Measurements from ENCODE around the gene NT5DC3.

NT5DC3 gene

GRCh38 chr12:103807561-103808238 lies 33.3 kb downstream of the NT5DC3 start:
- DNase-seq: no peak

- no peak for DNase-seq
Observed at GRCh38 chr12:103806803-103807202, 34.2 kb downstream of the NT5DC3 start.

- no peak for DNase-seq
Observed at GRCh38 chr12:103805655-103806360, 35.2 kb downstream of the NT5DC3 start.

- DNase-seq: no peak
Observed at GRCh38 chr12:103803847-103804246, 37.2 kb downstream of the NT5DC3 start.

- DNase-seq: no peak
Observed at GRCh38 chr12:103802586-103802886, 38.5 kb downstream of the NT5DC3 start.

- DNase-seq: no peak
Observed at GRCh38 chr12:103801709-103802585, 39.1 kb downstream of the NT5DC3 start.

GRCh38 chr12:103799857-103800771 lies 40.9 kb downstream of the NT5DC3 start:
- peak; percentile 48 for DNase-seq

GRCh38 chr12:103799504-103799856 lies 41.6 kb downstream of the NT5DC3 start:
- no peak for DNase-seq

- no peak for DNase-seq
Observed at GRCh38 chr12:103798586-103798985, 42.4 kb downstream of the NT5DC3 start.

GRCh38 chr12:103794309-103795213 lies 46.5 kb downstream of the NT5DC3 start:
- DNase-seq: no peak

GRCh38 chr12:103793512-103794045 lies 47.5 kb downstream of the NT5DC3 start:
- DNase-seq: no peak

- DNase-seq: no peak
Observed at GRCh38 chr12:103793046-103793445, 48.0 kb downstream of the NT5DC3 start.

- DNase-seq: no peak
Observed at GRCh38 chr12:103791350-103791920, 49.6 kb downstream of the NT5DC3 start.

GRCh38 chr12:103786201-103786600 lies 54.8 kb downstream of the NT5DC3 start:
- DNase-seq: no peak

- DNase-seq: no peak
Observed at GRCh38 chr12:103785243-103786031, 55.6 kb downstream of the NT5DC3 start.

- no peak for DNase-seq
Observed at GRCh38 chr12:103783744-103784664, 57.0 kb downstream of the NT5DC3 start.

GRCh38 chr12:103782399-103782798 lies 58.6 kb downstream of the NT5DC3 start:
- no peak for DNase-seq

GRCh38 chr12:103780992-103781391 lies 60.0 kb downstream of the NT5DC3 start:
- no peak for DNase-seq

GRCh38 chr12:103780093-103780440 lies 61.0 kb downstream of the NT5DC3 start:
- DNase-seq: no peak
